ENCODE measurements around the gene FILIP1L.

FILIP1L gene

DNA sequence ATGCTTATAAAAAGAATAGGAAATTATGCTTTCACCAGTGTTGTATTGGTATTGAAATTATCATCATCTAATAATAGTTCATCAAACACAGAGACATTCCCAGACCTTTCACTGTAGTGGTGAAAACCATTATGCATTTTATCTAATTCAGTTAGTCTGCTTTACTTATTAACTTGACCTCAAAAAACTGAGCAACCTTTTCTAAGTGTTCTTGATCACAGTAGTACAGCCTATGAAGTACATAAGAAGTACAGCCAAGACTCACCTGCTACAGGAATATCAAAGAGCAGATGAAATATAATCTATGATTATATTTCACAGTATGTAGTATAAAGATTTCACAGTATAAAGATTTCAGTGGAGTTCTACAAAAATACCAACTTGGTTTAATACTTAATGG lies 75.2 kb downstream of the FILIP1L start:
- DNase-seq: no peak

DNA sequence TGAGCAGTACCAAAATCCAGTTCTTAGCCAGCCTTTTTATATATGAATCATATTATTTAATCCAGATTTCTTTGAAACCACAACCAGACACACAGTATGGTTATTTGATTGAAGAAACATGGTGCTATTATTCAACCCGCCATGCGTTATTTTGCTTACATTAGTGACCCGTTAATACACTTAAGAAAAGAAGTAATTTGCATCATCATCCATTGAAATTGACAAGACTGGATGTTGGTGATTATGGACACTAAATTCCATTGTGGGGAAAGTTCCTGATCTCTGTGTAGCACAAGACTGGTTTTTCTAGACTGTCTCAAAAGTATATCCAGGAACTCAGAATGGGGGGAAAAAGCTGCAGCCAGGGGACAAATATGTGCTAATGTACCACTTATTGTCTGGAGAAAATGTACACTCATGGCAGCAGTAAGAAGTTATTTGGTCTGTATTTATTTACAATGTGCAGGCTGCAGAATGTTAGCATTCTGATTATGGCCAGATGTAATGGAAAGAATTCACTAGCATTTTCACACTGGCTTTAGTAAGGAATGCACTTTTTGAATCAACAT lies 80.3 kb downstream of the FILIP1L start:
- no peak for DNase-seq

DNA sequence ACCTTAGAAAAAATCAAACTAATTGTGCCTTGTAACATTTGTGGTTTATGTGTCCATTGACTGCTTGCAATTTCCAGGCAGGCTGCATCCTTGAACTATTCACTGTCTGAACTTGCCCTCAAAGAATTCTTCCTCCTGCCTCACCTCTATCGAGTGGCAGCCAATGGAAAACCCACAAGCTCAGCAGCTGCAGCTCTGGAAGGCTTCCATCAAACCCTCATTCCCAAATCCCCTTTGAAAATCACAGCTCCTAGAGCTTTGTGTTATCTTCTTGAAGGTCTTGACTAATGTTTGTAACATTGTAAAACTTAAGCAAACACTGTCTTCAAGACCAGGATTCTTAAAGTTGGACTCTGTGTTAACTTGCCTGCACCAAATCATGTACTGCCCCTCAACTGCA lies 81.1 kb downstream of the FILIP1L start:
- no peak for DNase-seq

DNA sequence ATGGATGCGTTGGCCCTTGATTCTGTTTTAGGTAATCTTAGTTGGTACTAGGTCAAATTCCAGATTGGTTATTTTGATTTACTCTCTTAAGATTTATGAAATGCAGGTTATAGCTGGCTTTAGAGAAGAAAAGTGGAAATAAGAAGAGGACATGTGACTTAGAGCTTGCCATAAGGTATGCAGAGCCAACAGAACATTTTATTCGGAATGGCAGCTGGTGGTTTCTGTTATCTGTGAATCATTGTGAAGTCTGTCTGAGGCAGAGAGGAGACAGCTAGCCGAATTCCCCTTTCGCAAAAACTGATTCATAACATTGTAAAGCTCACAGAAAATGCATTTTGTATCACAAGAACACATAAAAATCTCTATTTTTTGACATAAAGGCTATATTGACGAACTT lies 82.1 kb downstream of the FILIP1L start:
- DNase-seq: no peak

DNA sequence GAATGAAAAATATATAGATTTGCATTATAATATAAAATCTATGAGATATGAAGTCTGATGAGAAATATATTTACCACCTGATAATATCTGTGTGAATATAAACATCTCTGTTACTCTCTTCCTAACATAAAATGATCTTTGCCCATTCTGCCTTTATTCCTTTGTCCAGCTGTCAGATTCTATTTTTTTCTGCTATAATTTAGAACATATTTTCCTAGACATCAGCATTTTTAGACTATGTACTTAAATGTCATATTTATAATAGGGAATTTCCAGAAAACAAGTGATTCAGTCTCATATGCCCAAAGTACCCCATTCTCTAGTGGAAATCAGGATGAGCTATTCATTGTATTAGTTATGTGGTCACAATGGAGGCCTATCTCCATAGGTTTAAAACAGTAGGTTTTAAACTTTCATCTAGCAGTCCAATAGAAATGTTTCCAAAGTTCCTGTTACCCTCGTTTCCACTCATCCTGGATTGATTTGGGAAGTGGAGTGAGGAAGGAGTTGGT lies 83.3 kb downstream of the FILIP1L start:
- DNase-seq: no peak

DNA sequence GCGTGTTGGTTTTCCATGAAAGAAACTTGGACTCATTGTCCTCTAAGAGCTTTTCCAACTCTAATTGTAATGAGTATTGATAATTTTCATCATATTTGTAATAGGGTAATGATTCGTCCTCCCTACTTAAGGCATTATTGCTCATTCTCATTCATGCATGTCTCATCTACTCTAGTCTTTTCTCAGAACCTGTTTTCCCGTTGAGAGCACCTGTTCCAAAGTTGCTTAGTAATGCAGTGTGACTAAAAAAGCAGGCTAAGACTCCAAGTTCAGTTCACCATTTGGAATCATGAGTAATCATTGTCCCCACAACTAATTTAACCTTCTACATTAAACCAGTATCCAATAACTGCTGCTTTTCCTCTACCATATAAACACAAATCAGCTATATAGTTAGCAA lies 84.0 kb downstream of the FILIP1L start:
- DNase-seq: no peak

DNA sequence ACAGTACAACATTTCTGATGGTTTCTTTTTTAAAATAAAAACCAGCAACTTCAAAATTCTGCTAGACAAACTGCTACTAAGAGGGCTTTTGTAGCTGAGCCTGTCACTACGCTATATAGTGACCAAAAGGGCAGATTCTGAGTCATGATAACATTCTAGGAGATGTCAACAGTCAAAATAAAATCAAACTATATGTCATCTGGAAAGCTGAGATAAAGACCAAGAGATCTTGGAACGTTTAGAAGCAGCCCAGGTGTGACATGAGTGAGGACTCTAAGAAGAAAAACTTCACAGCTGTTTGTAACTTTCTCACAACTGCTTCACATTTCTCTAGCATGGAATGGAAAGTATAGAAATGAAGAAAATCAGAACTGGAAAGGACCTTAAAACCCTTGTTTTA lies 84.6 kb downstream of the FILIP1L start:
- DNase-seq: no peak

DNA sequence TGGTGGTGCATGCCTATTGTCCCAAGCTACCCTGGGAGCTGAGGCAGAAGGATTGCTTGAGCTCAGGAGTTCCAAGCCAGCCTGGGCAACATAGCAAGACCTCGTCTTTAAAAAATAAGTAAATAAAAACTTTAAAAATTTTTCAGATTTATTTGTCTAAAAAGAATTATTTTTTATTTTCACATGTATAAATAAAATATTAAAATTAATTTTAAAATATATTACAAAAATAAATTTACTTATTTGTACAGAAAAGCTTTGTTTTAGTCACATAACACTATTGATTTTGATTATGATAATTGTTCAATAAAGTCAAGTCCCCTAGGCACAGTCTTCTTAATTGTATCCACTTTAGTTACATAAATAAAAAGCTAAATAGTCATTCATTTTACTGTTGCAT lies 85.2 kb downstream of the FILIP1L start:
- DNase-seq: no peak

DNA sequence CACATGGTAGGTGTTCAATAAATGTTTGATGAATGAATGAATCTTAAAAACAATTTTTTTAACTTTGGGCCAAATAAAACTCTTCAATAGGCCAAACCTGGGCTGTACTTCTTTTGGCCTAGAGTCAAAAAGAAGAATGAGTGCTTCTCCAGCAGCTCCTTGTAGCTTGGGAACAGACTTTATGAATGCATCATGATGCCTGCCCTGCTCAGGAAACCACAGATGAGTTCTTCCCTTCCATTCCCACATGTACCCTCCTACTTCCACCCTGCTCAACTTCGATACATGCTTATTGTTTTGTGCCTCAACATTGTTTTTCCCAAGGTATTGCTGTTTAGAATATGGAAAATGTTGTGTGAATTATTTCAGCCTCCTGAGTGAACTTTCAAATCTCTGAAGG lies 87.0 kb downstream of the FILIP1L start:
- no peak for DNase-seq

DNA sequence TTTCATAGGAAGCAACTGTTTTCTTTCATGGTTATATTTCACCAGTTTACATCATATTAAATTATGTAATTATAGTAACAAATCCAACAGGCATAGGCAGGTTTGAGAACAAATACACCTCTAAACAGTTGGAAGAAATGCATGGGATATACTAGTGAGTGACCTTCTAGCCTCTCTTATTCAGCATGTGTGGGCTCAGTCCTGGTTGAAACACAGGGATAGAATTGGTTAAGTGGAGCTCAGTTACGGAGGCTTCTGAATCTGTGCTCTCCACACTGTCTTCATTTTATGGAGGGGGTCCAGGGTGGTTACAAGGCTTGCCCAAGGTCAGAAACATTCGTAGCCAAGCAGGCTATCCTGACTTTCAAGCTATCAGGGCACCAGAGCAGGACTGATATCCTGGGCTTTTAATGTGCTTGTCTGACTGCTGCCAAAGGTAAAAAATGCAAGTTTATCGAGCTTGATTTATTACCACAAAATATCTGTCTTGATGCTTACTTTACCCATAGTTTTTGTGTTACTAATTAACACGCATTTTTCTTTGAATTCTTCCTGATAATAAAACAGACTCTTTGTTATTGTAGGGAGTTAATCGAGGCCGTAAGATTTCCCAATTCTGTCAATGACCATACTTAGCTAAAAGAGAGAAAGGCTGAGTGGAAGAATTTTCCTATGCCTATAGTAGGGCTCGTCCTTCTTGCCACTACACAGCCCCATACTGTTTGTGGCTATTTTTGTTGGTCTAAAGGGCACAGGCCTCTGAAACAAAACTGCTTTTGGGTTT lies 89.6 kb downstream of the FILIP1L start:
- no peak for DNase-seq

DNA sequence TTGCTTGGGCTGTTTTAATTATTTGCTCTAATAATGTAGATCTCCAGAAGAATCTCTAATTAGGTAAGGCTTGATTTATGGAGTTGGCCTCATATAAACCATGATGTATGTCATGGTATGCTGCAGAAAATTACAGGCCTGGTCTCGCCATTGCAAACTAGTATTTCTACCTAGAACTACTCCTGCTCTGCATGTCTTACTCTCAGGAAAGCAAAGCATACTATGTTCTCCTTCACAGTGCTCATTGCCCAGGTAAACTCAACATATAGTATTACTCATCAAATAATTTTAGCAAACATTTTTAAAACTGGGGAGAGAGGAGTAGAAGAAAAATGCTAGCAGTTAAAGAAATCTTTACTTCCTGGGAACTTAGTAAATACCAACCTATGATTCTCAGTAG lies 90.7 kb downstream of the FILIP1L start:
- no peak for DNase-seq

DNA sequence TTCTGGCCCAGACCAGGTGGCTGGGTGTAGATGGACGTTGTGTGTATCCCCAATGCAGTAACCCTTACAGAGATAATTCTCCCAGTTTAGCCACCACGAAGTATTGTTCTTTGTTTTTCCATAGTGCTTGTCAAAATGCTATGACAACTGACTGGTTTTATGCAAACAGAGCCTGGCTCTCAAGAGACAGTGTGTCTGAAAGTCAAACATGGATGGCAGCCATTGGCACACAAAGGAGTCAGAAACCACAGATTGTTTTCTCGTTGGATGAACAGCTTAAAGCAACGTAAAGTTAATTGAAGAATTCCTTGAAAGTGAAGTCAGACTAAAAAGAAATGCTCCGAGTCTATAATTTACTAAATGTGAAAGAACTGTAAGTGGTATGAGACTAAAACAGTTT lies 91.2 kb downstream of the FILIP1L start:
- no peak for DNase-seq

DNA sequence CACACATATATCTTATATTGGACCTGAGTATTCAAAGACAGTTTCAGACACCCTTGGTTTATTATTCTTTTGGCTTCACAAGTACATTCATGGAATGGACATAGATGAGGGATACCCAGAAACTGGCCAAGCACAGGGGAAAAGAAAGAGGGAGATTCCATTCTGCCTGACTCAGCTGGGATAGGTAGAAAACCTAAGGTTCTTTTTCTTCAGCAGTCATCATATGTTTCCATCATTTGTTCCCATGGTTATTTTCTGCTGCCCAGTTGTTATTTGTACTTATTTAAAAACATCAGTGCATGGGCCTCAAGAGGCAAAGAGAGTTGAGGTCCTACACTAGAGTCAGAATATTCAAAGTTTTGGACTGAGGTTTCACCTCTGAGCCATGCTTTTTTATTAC lies 91.8 kb downstream of the FILIP1L start:
- no peak for DNase-seq

DNA sequence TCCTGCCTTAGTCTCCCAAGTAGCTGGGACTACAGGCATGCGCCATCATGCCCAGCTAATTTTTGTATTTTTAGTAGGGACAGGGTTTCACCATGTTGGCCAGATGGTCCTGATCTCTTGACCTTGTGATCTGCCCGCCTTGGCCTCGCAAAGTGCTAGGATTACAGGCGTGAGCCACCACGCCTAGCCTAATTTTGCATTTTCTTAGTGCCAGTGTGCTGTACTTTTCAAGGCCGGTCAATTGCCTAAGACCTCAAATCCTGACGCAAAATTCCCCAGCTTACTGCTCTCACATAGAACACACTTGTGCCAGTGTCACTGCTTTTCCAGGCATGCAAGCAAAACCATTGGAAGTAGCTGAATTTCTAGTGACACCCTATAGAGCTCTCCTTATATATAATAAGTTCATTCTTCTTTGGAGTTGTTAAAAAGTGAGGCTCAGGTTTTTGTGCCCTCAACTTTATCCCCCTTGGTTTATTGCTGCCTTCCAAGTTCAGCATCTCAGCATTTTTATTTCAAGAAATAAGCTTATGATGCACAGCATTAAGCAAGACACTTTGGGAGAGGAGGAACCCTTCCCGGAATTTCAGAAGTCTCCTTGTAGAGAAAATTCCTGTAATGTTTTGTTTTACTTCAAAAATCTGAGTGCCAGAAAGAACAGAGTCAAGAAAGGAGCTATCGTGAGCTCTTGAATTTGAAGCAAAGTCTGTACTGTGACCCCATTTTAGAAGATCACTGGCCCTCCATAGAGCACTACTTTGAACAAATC lies 93.2 kb downstream of the FILIP1L start:
- DNase-seq: no peak

DNA sequence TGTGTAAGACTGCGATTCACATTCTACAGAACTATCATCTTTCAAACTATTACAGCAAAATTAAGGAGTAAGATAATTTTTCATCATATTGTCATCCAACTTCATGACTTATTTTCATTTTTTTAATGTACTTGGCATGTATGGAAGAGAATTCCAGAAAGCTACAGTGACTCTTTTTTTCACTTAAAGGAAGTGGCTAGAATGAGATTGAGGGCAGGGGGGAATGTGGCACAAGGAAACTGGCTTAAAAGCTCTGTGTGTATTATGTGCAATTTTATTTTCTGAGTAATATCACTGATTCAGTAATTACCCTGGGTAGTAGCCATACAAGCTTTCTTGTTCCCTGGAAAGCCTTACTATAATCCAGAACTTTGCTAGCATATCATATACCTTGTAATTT lies 94.6 kb downstream of the FILIP1L start:
- DNase-seq: no peak

DNA sequence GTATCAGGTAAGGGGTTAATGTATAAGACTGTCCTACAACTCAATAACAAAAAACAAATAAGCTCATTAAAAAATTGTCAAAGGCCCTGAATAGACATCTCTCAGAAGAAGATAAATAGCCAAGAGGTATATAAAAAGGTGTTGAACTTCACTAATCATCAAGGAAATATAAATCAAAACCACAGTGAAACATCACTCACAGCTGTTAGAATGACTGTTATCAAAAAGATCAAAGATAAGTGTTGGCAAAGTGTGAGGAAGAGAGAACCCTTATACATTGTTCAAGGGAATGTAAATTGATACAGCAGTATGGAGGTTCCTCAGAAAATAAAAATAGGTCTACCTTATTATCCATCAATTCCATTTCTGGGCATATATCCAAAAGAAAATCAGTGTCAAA lies 95.5 kb downstream of the FILIP1L start:
- DNase-seq: no peak

DNA sequence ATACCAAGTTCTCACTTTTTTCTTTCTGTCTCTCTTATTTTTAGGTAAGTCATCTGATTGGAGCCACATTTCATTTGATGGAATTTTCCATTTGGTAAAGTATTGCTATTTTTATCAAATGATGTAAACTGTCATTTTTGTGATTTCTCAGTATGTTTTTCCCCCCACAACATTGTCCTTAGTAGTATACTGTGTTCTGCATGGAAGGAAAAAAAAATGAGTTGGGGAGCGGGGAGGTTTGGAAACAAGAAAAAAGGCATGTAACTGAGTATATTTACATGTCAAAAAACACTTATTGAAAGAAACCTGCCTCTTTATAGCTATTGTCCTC lies 104.2 kb downstream of the FILIP1L start:
- no peak for DNase-seq

DNA sequence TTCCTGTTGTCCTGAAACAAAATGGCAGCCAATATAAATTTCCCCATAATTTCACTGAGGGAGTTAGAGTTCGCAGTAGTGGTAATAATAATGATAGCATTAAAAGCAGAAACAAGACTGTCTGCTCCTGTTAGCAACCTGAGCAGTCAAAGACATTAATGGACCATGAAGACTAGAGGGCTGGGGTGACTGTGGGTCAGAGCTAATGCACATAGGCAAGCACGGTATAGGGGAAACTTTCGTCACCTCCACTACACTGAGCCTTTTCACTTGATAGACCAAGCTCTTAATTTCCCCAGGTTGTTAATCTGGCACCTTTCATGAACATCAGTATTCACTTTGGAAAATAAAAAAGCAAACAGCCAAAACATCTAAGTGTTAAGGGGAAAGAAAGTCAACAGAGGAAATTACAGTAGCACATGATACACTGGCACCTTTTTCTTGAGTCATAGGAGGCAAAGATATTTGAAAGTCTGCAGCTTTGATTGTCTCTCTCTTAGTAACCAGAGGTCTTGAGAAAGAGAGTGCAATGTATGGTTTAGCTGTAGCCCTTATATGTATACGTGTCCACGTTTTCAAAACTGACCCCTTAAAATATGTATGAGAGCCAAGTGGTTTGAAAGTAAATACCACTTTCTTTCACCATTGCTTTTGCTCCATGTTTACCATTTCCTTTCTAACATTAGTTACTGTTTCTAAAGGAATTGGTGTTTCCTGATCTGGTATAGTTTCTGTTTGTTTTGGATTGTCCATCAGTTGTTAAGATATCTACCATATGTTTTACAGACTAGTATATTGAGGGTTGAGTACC lies 104.8 kb downstream of the FILIP1L start:
- no peak for DNase-seq

DNA sequence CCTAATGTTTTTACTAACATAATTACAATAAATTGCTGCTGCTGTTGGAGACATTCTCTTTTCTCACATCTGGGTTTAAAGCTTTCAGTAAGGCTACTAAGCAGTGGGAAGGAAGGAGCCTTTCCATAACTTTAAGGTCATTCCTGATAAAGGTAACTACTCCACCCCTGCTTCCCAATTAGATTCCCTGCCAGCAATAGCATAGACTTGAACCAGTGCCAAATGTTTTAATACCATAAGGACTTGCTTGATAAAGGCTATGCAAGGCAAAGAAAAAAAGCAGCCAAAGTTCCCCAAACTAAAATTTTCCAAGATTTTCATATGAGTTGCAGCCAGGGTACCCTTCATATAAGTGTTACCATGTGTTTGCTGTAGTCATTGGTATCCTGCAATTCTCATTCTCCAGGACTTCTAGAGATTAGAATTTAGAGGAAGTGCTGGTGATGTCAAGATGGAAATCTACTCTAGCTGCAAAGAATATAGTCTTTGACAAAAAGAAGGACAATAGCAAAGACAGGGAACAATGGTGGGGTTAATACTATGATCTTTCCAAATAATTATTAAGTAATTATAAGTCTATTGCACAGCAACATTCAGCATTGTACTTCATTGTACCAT lies 106.1 kb downstream of the FILIP1L start:
- no peak for DNase-seq

DNA sequence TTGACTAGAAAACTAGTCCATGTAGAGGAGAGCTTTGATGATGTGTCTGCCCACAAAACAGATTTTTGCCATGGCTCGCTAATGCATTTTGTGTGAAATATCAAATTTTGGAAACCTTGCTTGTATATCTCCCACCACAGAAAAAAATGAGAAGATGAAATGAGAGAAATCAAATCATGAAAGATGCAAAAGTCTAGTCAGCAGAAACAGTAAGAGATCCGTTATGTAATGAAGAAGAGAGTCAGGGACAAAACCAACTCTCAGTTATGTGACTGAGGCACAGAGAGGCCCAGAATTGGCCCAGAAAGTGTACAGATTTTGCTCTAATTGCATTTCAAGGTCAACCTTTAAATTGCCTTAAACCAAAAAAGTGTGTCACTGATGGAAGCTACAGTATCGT lies 107.0 kb downstream of the FILIP1L start:
- DNase-seq: no peak

DNA sequence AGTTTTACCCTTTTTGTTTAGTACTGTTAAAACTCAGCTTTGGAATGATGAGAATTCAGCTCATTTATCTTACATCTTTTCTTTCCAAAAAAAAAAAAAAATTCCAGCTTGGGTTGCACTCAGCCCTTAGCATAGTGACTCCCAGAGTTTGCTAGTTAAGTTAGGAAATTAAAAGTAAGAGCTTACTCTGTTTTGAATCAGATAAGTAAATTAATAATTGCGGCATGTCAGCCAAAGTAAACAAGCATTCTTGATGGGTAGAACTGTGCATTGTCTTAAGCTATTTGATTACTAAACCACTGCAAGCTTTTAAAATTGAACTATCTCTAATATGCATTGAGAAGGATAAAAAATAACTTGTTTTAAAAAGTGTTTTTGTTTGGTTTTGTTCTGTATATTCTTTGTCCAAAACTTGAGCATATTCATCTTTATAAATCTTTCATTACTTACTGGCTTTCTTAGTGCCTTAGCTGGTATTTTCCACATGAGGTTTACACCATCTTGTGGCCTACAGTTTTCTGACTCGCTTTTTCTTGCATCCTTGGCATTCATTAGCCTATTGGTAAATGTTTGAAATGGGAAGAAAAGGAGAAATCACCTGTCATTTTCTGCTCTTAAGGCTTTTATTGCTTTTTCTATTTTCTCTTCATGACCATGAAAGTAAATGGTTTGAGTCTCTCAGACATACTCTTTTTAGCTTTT lies 107.6 kb downstream of the FILIP1L start:
- no peak for DNase-seq

All from NCI-H510A (cell line).